Right hindlimb (tissue), 1 donor: ENCODE data around the gene CYB561D2.

Experiments used
- DNase-seq: peaks from one replicate; pipeline ENCODE4 v3.0.0-alpha.2; 2018

CYB561D2 gene

GRCh38 chr3:50392101-50392715, 41.5 kb downstream of the CYB561D2 start:
- peak; percentile 52 for DNase-seq

GRCh38 chr3:50393061-50393460, 42.4 kb downstream of the CYB561D2 start:
- DNase-seq = no peak

- no peak for DNase-seq
Observed at GRCh38 chr3:50395070-50395860, 44.6 kb downstream of the CYB561D2 start.

- DNase-seq = no peak
Observed at GRCh38 chr3:50396502-50396901, 45.8 kb downstream of the CYB561D2 start.

GRCh38 chr3:50401978-50402595, 51.4 kb downstream of the CYB561D2 start:
- no peak for DNase-seq
